Muscle layer of duodenum (tissue), 2 donors: ENCODE data around the gene KRT16.
"Not testable (repeated sequence)": the region's sequence is repeated elsewhere in the genome, so short reads cannot be mapped to it uniquely, and the experiment has no call there.

Experiments used
- H3K27ac ChIP-seq: one replicate; pipeline ENCODE4 v1.7.0; 2013; ENCODE audit warnings: mild to moderate bottlenecking, low read length
- H3K27me3 ChIP-seq: one replicate; pipeline ENCODE4 v1.7.0; 2013; ENCODE audit warnings: low read depth, mild to moderate bottlenecking, control low read depth, low read length
- H3K36me3 ChIP-seq, 2 donors: one replicate each; pipeline ENCODE4 v1.7.0; 2013; ENCODE audit warnings: low read length in 2 of 2, control low read depth in 1 of 2, mild to moderate bottlenecking in 1 of 2; ENCODE audit not compliant: insufficient read depth in 2 of 2, control insufficient read depth in 1 of 2
- H3K4me1 ChIP-seq, 2 donors: one replicate each; pipeline ENCODE4 v1.7.0; 2013; ENCODE audit warnings: low read length in 2 of 2, mild to moderate bottlenecking in 2 of 2, control low read depth in 1 of 2, moderate library complexity in 1 of 2; ENCODE audit not compliant: insufficient read depth in 2 of 2, control insufficient read depth in 1 of 2
- H3K4me3 ChIP-seq, 2 donors: one replicate each; pipeline ENCODE4 v1.7.0; 2013; ENCODE audit warnings: low read length in 2 of 2, low read depth in 1 of 2, mild to moderate bottlenecking in 1 of 2
- H3K9me3 ChIP-seq, 2 donors: one replicate each; pipeline ENCODE4 v1.7.0; 2013; ENCODE audit warnings: low read length in 2 of 2, control low read depth in 1 of 2, mild to moderate bottlenecking in 1 of 2; ENCODE audit not compliant: control insufficient read depth in 1 of 2
- donor health status: healthy.

The KRT16 gene

DNA sequence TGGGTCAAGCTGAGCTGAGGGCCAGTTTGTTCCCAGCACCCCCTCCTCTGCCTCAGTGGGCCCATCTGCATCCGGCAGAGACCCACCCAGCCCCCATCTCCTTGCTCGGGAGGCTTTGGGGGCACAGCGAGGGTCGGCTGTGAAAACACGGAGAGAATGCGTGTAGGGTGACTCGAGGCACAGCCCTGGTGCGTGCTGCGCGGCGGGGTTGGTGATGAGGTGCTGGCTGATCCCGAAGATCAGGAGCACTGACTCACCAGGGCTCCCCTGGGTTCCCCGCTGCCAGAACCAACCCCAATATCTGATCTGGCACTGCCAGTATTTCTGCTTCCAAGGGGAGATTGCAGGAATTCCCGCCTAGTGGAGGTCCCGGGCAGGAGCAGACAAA lies 19.3 kb upstream of the KRT16 start:
- Histone ChIP-seq H3K27ac (no peak overlapping the region), H3K9me3 (no peaks in the 10 kb centered on the region), H3K27me3 (no peaks in the 10 kb centered on the region), H3K36me3 (no peaks in the 10 kb centered on the region), H3K4me3 (no peak overlapping the region), H3K4me1 (peaks cover 3 to 5% of the 10 kb centered on the region in 2 donors)

- no peak overlapping the region for H3K27ac ChIP-seq
- H3K36me3 ChIP-seq, result no peaks in the 10 kb centered on the region
- no peaks in the 10 kb centered on the region for H3K9me3 ChIP-seq
- H3K4me1 ChIP-seq, result peaks cover 3 to 5% of the 10 kb centered on the region in 2 donors
- no peaks in the 10 kb centered on the region for H3K27me3 ChIP-seq
- no peak overlapping the region for H3K4me3 ChIP-seq
Observed at GRCh38 chr17:41631025-41631897, 18.7 kb upstream of the KRT16 start.

DNA sequence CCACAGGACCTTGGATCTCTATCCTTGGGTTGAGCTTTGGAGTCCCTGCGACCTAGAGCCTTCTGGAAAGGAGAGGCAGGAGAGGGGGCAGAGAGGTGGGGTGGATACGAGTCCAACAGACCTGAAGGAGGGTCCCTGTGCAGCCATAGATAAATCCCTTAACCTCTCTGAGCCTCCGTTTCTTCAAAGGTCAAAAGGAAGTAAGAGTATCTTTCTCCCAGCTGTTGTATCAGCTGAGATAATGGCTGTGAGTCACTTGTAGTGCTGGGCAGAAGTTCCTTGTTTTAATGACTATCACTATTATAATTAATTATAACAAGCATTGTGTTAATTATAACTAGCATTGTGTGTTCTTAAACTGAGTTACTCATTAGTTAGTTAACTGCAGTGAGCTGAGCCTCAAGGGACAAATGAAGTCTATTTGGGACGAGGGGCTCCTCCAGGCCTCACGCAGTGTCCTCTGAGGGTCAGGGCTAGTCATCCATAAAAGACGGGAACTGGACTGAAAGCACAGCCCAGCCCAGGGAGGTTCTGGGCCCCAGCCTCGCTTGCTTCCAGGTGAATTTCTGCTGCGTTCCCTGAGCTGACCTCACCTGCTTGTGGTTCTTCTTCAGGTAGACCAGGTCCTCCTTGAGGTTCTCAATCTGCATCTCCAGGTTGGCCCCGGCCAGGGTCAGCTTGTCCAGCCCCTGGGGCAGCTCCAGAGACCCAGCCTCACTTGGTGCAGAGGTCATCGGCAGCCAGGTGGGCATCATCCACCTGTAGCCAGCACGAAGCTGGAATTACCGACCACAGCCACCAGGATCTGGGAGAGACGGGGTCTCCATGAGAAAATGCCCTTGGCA lies 17.5 kb upstream of the KRT16 start:
- H3K4me1 ChIP-seq, result peaks cover 0 to under 1% of the 10 kb centered on the region in 2 donors
- H3K9me3 ChIP-seq, result no peaks in the 10 kb centered on the region
- no peaks in the 10 kb centered on the region for H3K27me3 ChIP-seq
- no peak overlapping the region for H3K27ac ChIP-seq
- H3K4me3 ChIP-seq, result no peak overlapping the region
- no peaks in the 10 kb centered on the region for H3K36me3 ChIP-seq

- Histone ChIP-seq H3K4me3 (no peak overlapping the region), H3K27ac (no peak overlapping the region), H3K36me3 (no peaks in the 10 kb centered on the region), H3K27me3 (no peaks in the 10 kb centered on the region), H3K9me3 (no peaks in the 10 kb centered on the region), H3K4me1 (no peaks in the 10 kb centered on the region)
Observed at GRCh38 chr17:41629316-41629715, 16.7 kb upstream of the KRT16 start.

DNA sequence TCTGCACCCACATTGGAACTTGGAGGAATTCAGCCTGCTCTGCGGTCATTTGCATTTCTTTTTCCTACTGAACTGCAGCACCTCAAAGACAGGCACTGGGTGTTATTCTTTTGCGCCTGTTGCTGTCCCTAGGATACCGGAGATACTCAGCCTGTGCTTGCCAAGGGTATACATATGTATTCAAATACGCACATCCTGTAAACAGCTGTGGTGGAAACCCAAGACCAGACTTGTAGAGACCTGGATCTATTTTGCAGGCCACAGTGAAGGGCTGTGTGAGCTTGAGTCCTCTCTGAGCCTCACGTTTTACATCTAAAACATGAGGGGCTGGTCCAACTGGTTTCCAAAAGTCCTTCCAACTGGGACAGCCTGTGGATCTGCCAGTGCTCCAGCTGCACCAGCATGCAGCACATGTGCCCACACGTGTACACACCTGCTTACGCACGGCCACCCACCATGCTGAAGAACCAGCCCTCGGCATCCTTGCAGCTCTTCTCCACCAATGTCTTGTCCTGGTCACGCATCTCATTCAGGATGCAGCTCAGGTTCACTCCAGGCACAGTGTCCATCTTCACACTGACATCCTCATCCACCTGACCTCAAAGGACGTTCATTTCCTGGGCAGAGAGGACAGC lies 16.2 kb upstream of the KRT16 start:
- H3K4me3 ChIP-seq, H3K9me3 ChIP-seq, H3K27me3 ChIP-seq, H3K27ac ChIP-seq, H3K4me1 ChIP-seq, H3K36me3 ChIP-seq: not testable (repeated sequence)

- H3K4me1 ChIP-seq, H3K36me3 ChIP-seq, H3K27me3 ChIP-seq, H3K4me3 ChIP-seq, H3K9me3 ChIP-seq, H3K27ac ChIP-seq: not testable (repeated sequence)
Observed at GRCh38 chr17:41628073-41628370, 15.5 kb upstream of the KRT16 start.

DNA sequence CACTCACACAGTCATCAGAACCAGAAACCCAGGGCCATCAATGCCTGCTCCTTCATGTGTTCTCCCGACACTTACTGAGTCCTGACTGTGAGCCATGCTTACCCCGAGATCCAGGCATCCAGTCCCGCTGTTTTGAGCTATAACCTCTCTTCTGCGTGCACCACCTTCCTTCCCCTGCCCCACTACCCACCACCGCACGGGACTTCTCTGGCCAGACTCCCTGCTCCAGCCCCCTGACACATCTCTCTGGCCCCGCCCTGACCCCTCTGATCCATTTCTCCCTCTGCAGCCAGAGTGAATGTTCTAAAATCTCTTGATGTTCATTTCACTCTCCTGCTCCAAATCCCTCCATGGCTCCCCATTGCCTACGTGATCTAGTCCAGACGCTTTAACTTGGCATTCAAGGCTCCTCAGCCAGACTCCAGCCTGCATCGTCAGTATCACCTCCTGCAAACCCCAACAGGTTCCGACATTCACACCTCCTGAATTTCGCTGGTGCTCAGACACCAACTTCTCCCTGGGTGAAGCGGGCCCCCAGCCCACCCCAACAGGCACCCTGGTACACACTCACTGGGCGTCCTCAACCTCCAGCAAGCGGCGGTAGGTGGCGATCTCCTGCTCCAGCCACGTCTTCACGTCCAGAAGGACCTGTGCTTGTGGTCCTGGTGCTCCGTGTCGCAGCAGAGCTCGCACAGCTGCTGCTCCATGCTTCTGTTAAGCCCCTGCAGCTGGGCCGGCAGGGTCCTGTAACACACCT lies 14.9 kb upstream of the KRT16 start:
- Histone ChIP-seq H3K4me3 (no peak overlapping the region), H3K9me3 (no peaks in the 10 kb centered on the region), H3K27ac (no peak overlapping the region), H3K27me3 (no peaks in the 10 kb centered on the region), H3K4me1 (no peaks in the 10 kb centered on the region), H3K36me3 (no peaks in the 10 kb centered on the region)

DNA sequence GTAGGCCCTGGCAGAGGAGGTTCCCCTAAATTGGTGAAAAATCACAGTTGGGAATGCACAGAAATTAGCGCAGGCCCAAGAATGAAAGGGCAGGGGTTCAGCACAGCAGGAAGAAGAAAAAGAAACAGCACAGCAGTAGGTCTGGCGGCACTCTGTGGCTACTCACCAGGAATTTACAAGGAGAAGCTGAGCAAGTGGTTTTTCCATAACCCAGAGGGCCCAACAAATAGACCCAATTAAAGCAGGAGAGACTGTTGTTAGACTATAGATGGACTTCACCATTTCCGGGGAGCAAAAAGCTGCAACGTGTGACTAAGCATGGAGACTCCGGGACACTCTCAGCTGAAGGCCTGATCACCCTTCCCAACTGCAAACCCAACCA lies 14.3 kb upstream of the KRT16 start:
- not testable (repeated sequence) for H3K27ac ChIP-seq, H3K27me3 ChIP-seq, H3K4me1 ChIP-seq, H3K4me3 ChIP-seq, H3K36me3 ChIP-seq, H3K9me3 ChIP-seq

GRCh38 chr17:41626028-41626913 lies 13.7 kb upstream of the KRT16 start:
- not testable (repeated sequence) for H3K9me3 ChIP-seq, H3K27ac ChIP-seq, H3K36me3 ChIP-seq, H3K4me3 ChIP-seq, H3K27me3 ChIP-seq, H3K4me1 ChIP-seq

DNA sequence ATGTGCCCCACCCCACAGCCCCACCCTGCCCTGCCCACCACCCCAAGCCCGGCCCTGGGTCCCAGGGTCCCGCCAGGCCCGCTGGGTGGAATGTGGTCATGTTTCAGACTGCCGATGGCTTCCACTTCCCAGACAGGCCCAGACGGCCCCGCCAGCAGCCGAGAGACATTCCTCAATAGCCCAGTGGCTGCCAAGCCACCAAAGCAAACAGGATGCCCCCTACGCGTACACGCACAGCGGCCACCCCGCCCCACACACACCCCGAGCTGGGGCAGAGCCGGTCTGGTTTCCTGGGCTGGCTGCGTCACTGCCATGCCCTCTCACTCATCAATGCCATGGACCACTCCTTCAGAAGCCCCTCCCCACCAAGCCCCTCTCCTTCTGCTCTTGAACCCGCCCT lies 13.0 kb upstream of the KRT16 start:
- H3K36me3 ChIP-seq, result no peaks in the 10 kb centered on the region
- no peak overlapping the region for H3K27ac ChIP-seq
- H3K4me3 ChIP-seq, result no peak overlapping the region
- no peaks in the 10 kb centered on the region for H3K9me3 ChIP-seq
- no peaks in the 10 kb centered on the region for H3K4me1 ChIP-seq
- H3K27me3 ChIP-seq, result no peaks in the 10 kb centered on the region
